H1 (cell line): Measurements from ENCODE around the gene TMEM209.

Experiments
- ASH2L ChIP-seq: fragments of 200-600, 300-600 bp; sonication (generic); IDR thresholded peaks from one replicate; pipeline ENCODE4 v1.7.1; 2017; ENCODE audit warnings: low read length
- EP300 ChIP-seq, 2 experiments: IDR thresholded peaks; 1 replicate in 1 of 2; 2 replicates in 1 of 2; pipeline ENCODE4 v1.6.1; 2011 to 2012; ENCODE audit warnings: low read depth in 2 of 2, low read length in 2 of 2, mild to moderate bottlenecking in 2 of 2, borderline replicate concordance in 1 of 2, inconsistent platforms in 1 of 2, moderate library complexity in 1 of 2
- RAD21 ChIP-seq, 2 experiments: IDR thresholded peaks in 1 of 2; conservative IDR thresholded peaks in 1 of 2; 2 replicates each; pipeline ENCODE4 v1.6.1; 2011; ENCODE audit warnings: low read depth in 2 of 2, low read length in 2 of 2, improper control_type of control experiment in 1 of 2, inconsistent platforms in 1 of 2, mild to moderate bottlenecking in 1 of 2, moderate library complexity in 1 of 2
- SP4 ChIP-seq: IDR thresholded peaks from 2 replicates; pipeline ENCODE4 v1.6.1; 2012; ENCODE audit warnings: low read length, inconsistent platforms
- SRF ChIP-seq: IDR thresholded peaks from 2 replicates; pipeline ENCODE4 v1.6.1; 2011; ENCODE audit warnings: mild to moderate bottlenecking, low read depth, low read length, moderate library complexity
- TAF1 ChIP-seq: IDR thresholded peaks from 2 replicates; pipeline ENCODE4 v1.6.1; 2011; ENCODE audit warnings: mild to moderate bottlenecking, low read depth, low read length
- TF ChIP-seq, protein P1 (sequence below), 3 experiments: IDR thresholded peaks; 1 replicate in 2 of 3; 2 replicates in 1 of 3; pipeline versions ENCODE4 v1.5.1 to v1.6.1; 2011; ENCODE audit warnings: low read length in 3 of 3, mild to moderate bottlenecking in 3 of 3, inconsistent platforms in 2 of 3, low read depth in 1 of 3, moderate library complexity in 1 of 3; ENCODE audit not compliant: insufficient read depth in 1 of 3; ENCODE audit errors: control extremely low read depth in 1 of 3

DNA sequence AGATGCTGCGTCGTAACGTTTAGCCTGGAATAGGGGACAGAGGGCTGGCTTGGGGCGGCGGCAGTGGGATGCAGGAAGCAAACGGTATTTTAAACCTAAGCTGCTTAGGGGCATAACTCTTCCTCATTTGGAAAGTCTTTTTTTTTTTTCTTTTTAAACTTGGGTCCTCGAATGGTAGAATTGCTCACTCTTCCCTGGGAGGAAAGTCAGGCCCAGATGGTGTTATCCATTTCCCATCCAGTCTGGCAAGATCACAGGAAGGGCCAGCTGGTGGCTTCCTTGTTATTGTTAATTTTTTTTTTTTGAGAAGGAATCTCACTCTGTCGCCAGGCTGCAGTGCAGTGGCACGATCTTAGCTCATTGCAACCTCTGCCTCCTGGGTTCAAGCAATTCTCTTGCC is 56.6 kb downstream of the TMEM209 start:
- no peak for TF ChIP-seq SP4
- no peak for TF ChIP-seq EP300 (IDR thresholded peaks at IDR 0.05; ENCODE audit: borderline replicate concordance in 1 of 2, low read depth in 2 of 2, low read length in 2 of 2)
- no peak for TF ChIP-seq RAD21 (IDR thresholded peaks at IDR 0.05 in 1 of 2, conservative IDR thresholded peaks at IDR 0.05 in 1 of 2; ENCODE audit: low read depth in 2 of 2, low read length in 2 of 2)
- no peak for TF ChIP-seq TAF1
- TF ChIP-seq, protein P1, sequence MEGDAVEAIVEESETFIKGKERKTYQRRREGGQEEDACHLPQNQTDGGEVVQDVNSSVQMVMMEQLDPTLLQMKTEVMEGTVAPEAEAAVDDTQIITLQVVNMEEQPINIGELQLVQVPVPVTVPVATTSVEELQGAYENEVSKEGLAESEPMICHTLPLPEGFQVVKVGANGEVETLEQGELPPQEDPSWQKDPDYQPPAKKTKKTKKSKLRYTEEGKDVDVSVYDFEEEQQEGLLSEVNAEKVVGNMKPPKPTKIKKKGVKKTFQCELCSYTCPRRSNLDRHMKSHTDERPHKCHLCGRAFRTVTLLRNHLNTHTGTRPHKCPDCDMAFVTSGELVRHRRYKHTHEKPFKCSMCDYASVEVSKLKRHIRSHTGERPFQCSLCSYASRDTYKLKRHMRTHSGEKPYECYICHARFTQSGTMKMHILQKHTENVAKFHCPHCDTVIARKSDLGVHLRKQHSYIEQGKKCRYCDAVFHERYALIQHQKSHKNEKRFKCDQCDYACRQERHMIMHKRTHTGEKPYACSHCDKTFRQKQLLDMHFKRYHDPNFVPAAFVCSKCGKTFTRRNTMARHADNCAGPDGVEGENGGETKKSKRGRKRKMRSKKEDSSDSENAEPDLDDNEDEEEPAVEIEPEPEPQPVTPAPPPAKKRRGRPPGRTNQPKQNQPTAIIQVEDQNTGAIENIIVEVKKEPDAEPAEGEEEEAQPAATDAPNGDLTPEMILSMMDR (IDR thresholded peaks at IDR 0.05; ENCODE audit: control extremely low read depth in 1 of 3, insufficient read depth in 1 of 3, low read depth in 1 of 3, low read length in 3 of 3): no peak
- no peak for TF ChIP-seq SRF
- no peak for TF ChIP-seq ASH2L
